ENCODE results near the gene LYRM4.

GRCh38 chr6:5278565-5279120 is 17.9 kb upstream of the LYRM4 start:
- TF ChIP-seq CTCF (IDR thresholded peaks at IDR 0.05; ENCODE audit: poor library complexity, severe bottlenecking): no peak
- no peak for TF ChIP-seq RAD21 (conservative IDR thresholded peaks at IDR 0.05)
- TF ChIP-seq POLR2AphosphoS5 (IDR thresholded peaks at IDR 0.05): no peak
- no peak for TF ChIP-seq EP300 (conservative IDR thresholded peaks at IDR 0.05; ENCODE audit: poor library complexity, severe bottlenecking)
- TF ChIP-seq, protein P1, sequence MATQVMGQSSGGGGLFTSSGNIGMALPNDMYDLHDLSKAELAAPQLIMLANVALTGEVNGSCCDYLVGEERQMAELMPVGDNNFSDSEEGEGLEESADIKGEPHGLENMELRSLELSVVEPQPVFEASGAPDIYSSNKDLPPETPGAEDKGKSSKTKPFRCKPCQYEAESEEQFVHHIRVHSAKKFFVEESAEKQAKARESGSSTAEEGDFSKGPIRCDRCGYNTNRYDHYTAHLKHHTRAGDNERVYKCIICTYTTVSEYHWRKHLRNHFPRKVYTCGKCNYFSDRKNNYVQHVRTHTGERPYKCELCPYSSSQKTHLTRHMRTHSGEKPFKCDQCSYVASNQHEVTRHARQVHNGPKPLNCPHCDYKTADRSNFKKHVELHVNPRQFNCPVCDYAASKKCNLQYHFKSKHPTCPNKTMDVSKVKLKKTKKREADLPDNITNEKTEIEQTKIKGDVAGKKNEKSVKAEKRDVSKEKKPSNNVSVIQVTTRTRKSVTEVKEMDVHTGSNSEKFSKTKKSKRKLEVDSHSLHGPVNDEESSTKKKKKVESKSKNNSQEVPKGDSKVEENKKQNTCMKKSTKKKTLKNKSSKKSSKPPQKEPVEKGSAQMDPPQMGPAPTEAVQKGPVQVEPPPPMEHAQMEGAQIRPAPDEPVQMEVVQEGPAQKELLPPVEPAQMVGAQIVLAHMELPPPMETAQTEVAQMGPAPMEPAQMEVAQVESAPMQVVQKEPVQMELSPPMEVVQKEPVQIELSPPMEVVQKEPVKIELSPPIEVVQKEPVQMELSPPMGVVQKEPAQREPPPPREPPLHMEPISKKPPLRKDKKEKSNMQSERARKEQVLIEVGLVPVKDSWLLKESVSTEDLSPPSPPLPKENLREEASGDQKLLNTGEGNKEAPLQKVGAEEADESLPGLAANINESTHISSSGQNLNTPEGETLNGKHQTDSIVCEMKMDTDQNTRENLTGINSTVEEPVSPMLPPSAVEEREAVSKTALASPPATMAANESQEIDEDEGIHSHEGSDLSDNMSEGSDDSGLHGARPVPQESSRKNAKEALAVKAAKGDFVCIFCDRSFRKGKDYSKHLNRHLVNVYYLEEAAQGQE (IDR thresholded peaks at IDR 0.05; ENCODE audit: borderline replicate concordance): no peak
- TF ChIP-seq MXI1 (conservative IDR thresholded peaks at IDR 0.05; ENCODE audit: poor library complexity, severe bottlenecking): no peak
- TF ChIP-seq EZH2 (IDR thresholded peaks at IDR 0.05; ENCODE audit: borderline replicate concordance, insufficient read depth, low read length, poor library complexity, severe bottlenecking): no peak

Data from neural cell (in vitro differentiated cells).